Astrocyte (in vitro differentiated cells and primary cell): Measurements from ENCODE around the gene INSYN1. TPM values are rescaled to one million over a fixed set of nuclear protein-coding genes. Genes with fewer than 3 reads are reported as not detected.

Experiments used
- DNase-seq: peaks from one replicate; pipeline ENCODE4 v3.0.0-alpha.2; 2010; ENCODE audit warnings: low read depth
- FAIRE-seq: peaks from 2 replicates; lab custom pipeline; 2011; peaks lifted over from hg19 to GRCh38; lab: Jason Lieb, UNC
- H2AFZ ChIP-seq: 2 replicates; pipeline ENCODE4 v1.6.0; 2012; ENCODE audit warnings: low read depth, low read length, inconsistent platforms
- H3K27ac ChIP-seq: 2 replicates; pipeline ENCODE4 v1.5.1; 2011; ENCODE audit warnings: low read depth, low read length, inconsistent platforms
- H3K27me3 ChIP-seq: 2 replicates; pipeline ENCODE4 v1.6.0; 2011; ENCODE audit warnings: low read length, inconsistent platforms; ENCODE audit not compliant: insufficient read depth
- H3K36me3 ChIP-seq: 2 replicates; pipeline ENCODE4 v1.5.1; 2011; ENCODE audit warnings: low read length, inconsistent platforms; ENCODE audit not compliant: insufficient read depth
- H3K4me1 ChIP-seq: 2 replicates; pipeline ENCODE4 v1.5.1; 2011; ENCODE audit warnings: low read length, inconsistent platforms; ENCODE audit not compliant: insufficient read depth
- H3K4me2 ChIP-seq: 2 replicates; pipeline ENCODE4 v1.6.0; 2012; ENCODE audit warnings: low read length, inconsistent platforms
- H3K4me3 ChIP-seq: 2 replicates; pipeline ENCODE4 v1.5.1; 2011; ENCODE audit warnings: low read depth, mild to moderate bottlenecking, low read length, inconsistent platforms; ENCODE audit not compliant: insufficient read depth
- H3K79me2 ChIP-seq: 2 replicates; pipeline ENCODE4 v1.6.0; 2012; ENCODE audit warnings: mild to moderate bottlenecking, low read length, inconsistent platforms; ENCODE audit not compliant: insufficient read depth
- H3K9ac ChIP-seq: 2 replicates; pipeline ENCODE4 v1.6.0; 2012; ENCODE audit warnings: mild to moderate bottlenecking, low read length, inconsistent platforms
- H3K9me3 ChIP-seq: 2 replicates; pipeline ENCODE4 v1.5.1; 2012; ENCODE audit warnings: low read depth, mild to moderate bottlenecking, low read length, inconsistent platforms; ENCODE audit not compliant: insufficient read depth
- H4K20me1 ChIP-seq: 2 replicates; pipeline ENCODE4 v1.6.0; 2012; ENCODE audit warnings: low read length, inconsistent platforms; ENCODE audit not compliant: insufficient read depth
- H3K27ac Mint-ChIP-seq: one replicate; pipeline ENCODE4 v1.8.0; 2021; ENCODE audit warnings: mild to moderate bottlenecking, mixed read lengths; ENCODE audit not compliant: unreplicated experiment
- H3K27me3 Mint-ChIP-seq: one replicate; pipeline ENCODE4 v1.8.0; 2021; ENCODE audit warnings: low read depth, mixed read lengths; ENCODE audit not compliant: unreplicated experiment
- H3K36me3 Mint-ChIP-seq: one replicate; pipeline ENCODE4 v1.8.0; 2021; ENCODE audit warnings: low read depth, mixed read lengths; ENCODE audit not compliant: unreplicated experiment
- H3K4me1 Mint-ChIP-seq: one replicate; pipeline ENCODE4 v1.8.0; 2021; ENCODE audit warnings: low read depth, mixed read lengths; ENCODE audit not compliant: unreplicated experiment
- H3K4me3 Mint-ChIP-seq: one replicate; pipeline ENCODE4 v1.8.0; 2021; ENCODE audit warnings: mild to moderate bottlenecking, moderate library complexity, mixed read lengths; ENCODE audit not compliant: unreplicated experiment
- H3K9me3 Mint-ChIP-seq: one replicate; pipeline ENCODE4 v1.8.0; 2021; ENCODE audit warnings: mild to moderate bottlenecking, mixed read lengths; ENCODE audit not compliant: unreplicated experiment
- CTCF ChIP-seq: IDR thresholded peaks from 2 replicates; pipeline ENCODE4 v1.5.1; 2011; ENCODE audit warnings: low read depth, mild to moderate bottlenecking, inconsistent platforms, low read length, moderate library complexity; ENCODE audit not compliant: insufficient read depth
- EZH2 ChIP-seq: IDR thresholded peaks from 2 replicates; pipeline ENCODE4 v1.6.1; 2012; ENCODE audit warnings: mild to moderate bottlenecking, low read length, inconsistent platforms; ENCODE audit not compliant: insufficient read depth
- total RNA-seq: library from RNA; stranded (reverse); gene quantifications from 2 replicates; pipeline ENCODE4 v1.2.1, GENCODE V29; 2021

The INSYN1 gene
- total RNA-seq, 1 donor from 2014 or later, result 5.2 TPM

- Histone ChIP-seq H3K4me3 (no peak overlapping the region), H3K36me3 (no peaks in the 10 kb centered on the region), H3K4me1 (no peaks in the 10 kb centered on the region), H3K9ac (no peak overlapping the region), H3K4me2 (no peak overlapping the region), H3K9me3 (no peaks in the 10 kb centered on the region), H3K27ac (no peak overlapping the region), H3K79me2 (no peaks in the 10 kb centered on the region), H3K27me3 (no peaks in the 10 kb centered on the region), H4K20me1 (peaks cover 8% of the 10 kb centered on the region), H2AFZ (no peak overlapping the region)
- Mint-ChIP-seq H3K4me1 (peaks cover 14% of the 10 kb centered on the region), H3K27me3 (peaks cover 68% of the 10 kb centered on the region), H3K36me3 (peaks cover 2% of the 10 kb centered on the region), H3K4me3 (peak overlapping the region; percentile 40), H3K27ac (no peak overlapping the region), H3K9me3 (peaks cover 1% of the 10 kb centered on the region)
- TF ChIP-seq EZH2, result no peak
- TF ChIP-seq CTCF, result no peak
- FAIRE-seq (no peak), DNase-seq (no peak)
Measured at GRCh38 chr15:73749533-73749932, 3.6 kb downstream of the INSYN1 start.

- Histone ChIP-seq H3K9me3 (no peaks in the 10 kb centered on the region), H3K79me2 (no peaks in the 10 kb centered on the region), H3K36me3 (no peaks in the 10 kb centered on the region), H3K9ac (no peak overlapping the region), H3K4me1 (no peaks in the 10 kb centered on the region), H3K27ac (no peak overlapping the region), H3K4me2 (no peak overlapping the region), H3K4me3 (no peak overlapping the region), H2AFZ (no peak overlapping the region), H3K27me3 (no peaks in the 10 kb centered on the region), H4K20me1 (peaks cover 8% of the 10 kb centered on the region)
- DNase-seq, result no peak
- H3K27ac Mint-ChIP-seq, result no peak overlapping the region
- no peak overlapping the region for H3K4me3 Mint-ChIP-seq
- H3K27me3 Mint-ChIP-seq, result peaks cover 63% of the 10 kb centered on the region
- no peak for FAIRE-seq
- peaks cover 11% of the 10 kb centered on the region for H3K4me1 Mint-ChIP-seq
- TF ChIP-seq CTCF (no peak), EZH2 (no peak)
- peaks cover under 1% of the 10 kb centered on the region for H3K9me3 Mint-ChIP-seq
- H3K36me3 Mint-ChIP-seq, result peaks cover 2% of the 10 kb centered on the region
Measured at GRCh38 chr15:73748730-73749129, 4.4 kb downstream of the INSYN1 start.

- no peaks in the 10 kb centered on the region for H3K79me2 ChIP-seq
- peaks cover 2% of the 10 kb centered on the region for H3K36me3 Mint-ChIP-seq
- H3K4me3 Mint-ChIP-seq, result no peak overlapping the region
- H3K27ac ChIP-seq, result no peak overlapping the region
- peaks cover 8% of the 10 kb centered on the region for H4K20me1 ChIP-seq
- peaks cover 9% of the 10 kb centered on the region for H3K4me1 Mint-ChIP-seq
- TF ChIP-seq EZH2 (no peak), CTCF (no peak)
- H3K4me3 ChIP-seq, result no peak overlapping the region
- H3K27ac Mint-ChIP-seq, result no peak overlapping the region
- no peak for FAIRE-seq
- no peak for DNase-seq
- no peaks in the 10 kb centered on the region for H3K36me3 ChIP-seq
- H3K4me2 ChIP-seq, result no peak overlapping the region
- no peaks in the 10 kb centered on the region for H3K9me3 Mint-ChIP-seq
- H3K27me3 Mint-ChIP-seq, result peaks cover 59% of the 10 kb centered on the region
- no peak overlapping the region for H2AFZ ChIP-seq
- no peaks in the 10 kb centered on the region for H3K27me3 ChIP-seq
- no peak overlapping the region for H3K9ac ChIP-seq
- no peaks in the 10 kb centered on the region for H3K4me1 ChIP-seq
- no peaks in the 10 kb centered on the region for H3K9me3 ChIP-seq
Measured at GRCh38 chr15:73747847-73748590, 5.1 kb downstream of the INSYN1 start.
